GM23248 (cell line): Measurements from ENCODE around the gene TLR1. TPM values are rescaled to one million over a fixed set of nuclear protein-coding genes. Genes with fewer than 3 reads are reported as not detected.

Source experiments
- DNase-seq: peaks from one replicate; pipeline ENCODE4 v3.0.0-alpha.2; 2015
- H2AFZ ChIP-seq: fragments of 200-600 bp; sonication (generic); 2 replicates; pipeline ENCODE4 v1.6.1; 2016; ENCODE audit warnings: antibody characterized with exemption
- H3F3A ChIP-seq: fragments of 200-600 bp; sonication (generic); 2 replicates; pipeline ENCODE4 v1.6.1; 2016; ENCODE audit warnings: mild to moderate bottlenecking, antibody characterized with exemption, mixed run types; ENCODE audit not compliant: insufficient read depth
- H3K27ac ChIP-seq: fragments of 200-600 bp; sonication (generic); 2 replicates; pipeline ENCODE4 v1.5.1; 2016; ENCODE audit warnings: mild to moderate bottlenecking
- H3K27me3 ChIP-seq: fragments of 200-600 bp; sonication (generic); replicated peaks from 2 replicates; pipeline ENCODE4 v1.6.1; 2016; ENCODE audit warnings: mild to moderate bottlenecking; ENCODE audit not compliant: insufficient read depth
- H3K36me3 ChIP-seq: fragments of 200-600 bp; sonication (generic); 2 replicates; pipeline ENCODE4 v1.6.1; 2016; ENCODE audit warnings: low read depth, mild to moderate bottlenecking
- H3K4me1 ChIP-seq: fragments of 200-600 bp; sonication (generic); 2 replicates; pipeline ENCODE4 v1.6.1; 2016; ENCODE audit warnings: mild to moderate bottlenecking; ENCODE audit not compliant: insufficient read depth
- H3K4me2 ChIP-seq: fragments of 200-600 bp; sonication (generic); one replicate; pipeline ENCODE4 v1.6.1; 2016; ENCODE audit warnings: mild to moderate bottlenecking; ENCODE audit not compliant: unreplicated experiment
- H3K4me3 ChIP-seq: fragments of 200-600 bp; sonication (generic); 2 replicates; pipeline ENCODE4 v1.5.1; 2016; ENCODE audit warnings: mild to moderate bottlenecking
- H3K79me2 ChIP-seq: fragments of 200-600 bp; sonication (generic); 2 replicates; pipeline ENCODE4 v1.6.1; 2016; ENCODE audit warnings: mild to moderate bottlenecking; ENCODE audit not compliant: insufficient read depth
- H3K9ac ChIP-seq: fragments of 200-600 bp; sonication (generic); 2 replicates; pipeline ENCODE4 v1.6.1; 2016; ENCODE audit warnings: mild to moderate bottlenecking
- H3K9me2 ChIP-seq: fragments of 200-600 bp; sonication (generic); 2 replicates; pipeline ENCODE4 v1.6.1; 2016; ENCODE audit warnings: mixed run types, mild to moderate bottlenecking, moderate library complexity; ENCODE audit not compliant: insufficient read depth
- H3K9me3 ChIP-seq: fragments of 200-600 bp; sonication (generic); one replicate; pipeline ENCODE4 v1.6.1; 2017; ENCODE audit warnings: low read depth
- H4K20me1 ChIP-seq: fragments of 200-600 bp; sonication (generic); 2 replicates; pipeline ENCODE4 v1.6.0; 2016; ENCODE audit not compliant: insufficient read depth
- EZH2 ChIP-seq: fragments of 200-600 bp; sonication (generic); IDR thresholded peaks from 2 replicates; pipeline ENCODE4 v1.6.1; 2018; ENCODE audit warnings: antibody characterized with exemption, mild to moderate bottlenecking; ENCODE audit not compliant: insufficient read depth, poor library complexity, severe bottlenecking
- EZH2phosphoT487 ChIP-seq: fragments of 200-600 bp; sonication (generic); IDR thresholded peaks from 2 replicates; pipeline ENCODE4 v1.6.1; 2018; ENCODE audit warnings: antibody characterized with exemption, moderate library complexity, mild to moderate bottlenecking, low read depth; ENCODE audit not compliant: insufficient read depth
- WGBS, 2 experiments: methylation state at CpG; one replicate each; pipeline ENCODE4 v1.1.6; 2015 to 2017; ENCODE audit warnings: low lambda C conversion rate in 2 of 2, low coverage in 1 of 2; ENCODE audit errors: missing lambda C conversion rate in 2 of 2; 5-methylcytosine and 5-hydroxymethylcytosine counted together
- in situ Hi-C: fragments of 300-500 bp; cut with MboI; formaldehyde crosslinking; loops from 2 replicates; pipeline ENCODE4 v1.15.0; 2020
- polyA plus RNA-seq: library from polyadenylated mRNA; unstranded; fragments of >200 nt; fragmentation: Nextera tagmentation; extraction: Ambion mirVana; gene quantifications from 2 replicates; pipeline ENCODE4 v1.2.1, GENCODE V29; 2016
- total RNA-seq: library from RNA; depleted of rRNA; stranded (reverse); fragments of >200 nt; shearing (Covaris generic); gene quantifications from 2 replicates; pipeline ENCODE4 v1.2.3, GENCODE V29; 2014

The TLR1 gene
- total and polyA plus RNA-seq, 2 experiments from 2014 or later: 0.11 TPM; not detected in 1

DNA sequence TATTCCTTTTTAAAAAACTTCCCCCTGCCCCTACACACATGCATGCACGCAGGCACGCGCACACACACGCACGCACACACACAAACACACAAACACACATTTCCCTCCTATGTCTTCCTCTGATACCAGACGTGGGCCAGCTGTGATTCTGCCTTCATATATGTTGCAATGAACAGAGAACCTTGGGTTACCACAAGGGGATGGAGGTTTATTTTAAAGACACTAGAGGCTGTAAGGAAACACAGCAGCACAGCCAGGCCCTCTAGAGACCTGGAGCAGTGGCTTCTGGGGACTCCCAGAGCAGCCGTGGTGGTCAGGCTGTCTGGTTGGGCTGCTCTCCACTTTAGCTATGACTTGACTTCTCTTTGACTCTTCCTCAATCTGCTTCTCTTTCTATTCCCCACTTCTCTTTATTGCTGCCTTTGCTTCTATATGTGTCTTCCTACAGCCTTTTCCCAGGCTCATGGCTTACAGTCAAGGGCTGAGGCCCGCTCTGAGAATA, 18.6 kb downstream of the TLR1 start:
- Histone ChIP-seq H3K79me2 (no peaks in the 10 kb centered on the region), H3K4me2 (no peak overlapping the region), H3K4me1 (no peaks in the 10 kb centered on the region), H3K9me2 (no peaks in the 10 kb centered on the region), H3K36me3 (no peaks in the 10 kb centered on the region), H4K20me1 (no peaks in the 10 kb centered on the region), H3F3A (no peaks in the 10 kb centered on the region), H3K27ac (no peak overlapping the region), H3K27me3 (no peaks in the 10 kb centered on the region), H3K4me3 (no peak overlapping the region), H2AFZ (no peak overlapping the region), H3K9ac (no peak overlapping the region), H3K9me3 (no peaks in the 10 kb centered on the region)
- TF ChIP-seq EZH2phosphoT487 (no peak), EZH2 (no peak)
- no peak for DNase-seq
- 85% methylated on average over 8 of the region's 8 CpGs for WGBS, 2 experiments
- in situ Hi-C loops: no loop called here

DNA sequence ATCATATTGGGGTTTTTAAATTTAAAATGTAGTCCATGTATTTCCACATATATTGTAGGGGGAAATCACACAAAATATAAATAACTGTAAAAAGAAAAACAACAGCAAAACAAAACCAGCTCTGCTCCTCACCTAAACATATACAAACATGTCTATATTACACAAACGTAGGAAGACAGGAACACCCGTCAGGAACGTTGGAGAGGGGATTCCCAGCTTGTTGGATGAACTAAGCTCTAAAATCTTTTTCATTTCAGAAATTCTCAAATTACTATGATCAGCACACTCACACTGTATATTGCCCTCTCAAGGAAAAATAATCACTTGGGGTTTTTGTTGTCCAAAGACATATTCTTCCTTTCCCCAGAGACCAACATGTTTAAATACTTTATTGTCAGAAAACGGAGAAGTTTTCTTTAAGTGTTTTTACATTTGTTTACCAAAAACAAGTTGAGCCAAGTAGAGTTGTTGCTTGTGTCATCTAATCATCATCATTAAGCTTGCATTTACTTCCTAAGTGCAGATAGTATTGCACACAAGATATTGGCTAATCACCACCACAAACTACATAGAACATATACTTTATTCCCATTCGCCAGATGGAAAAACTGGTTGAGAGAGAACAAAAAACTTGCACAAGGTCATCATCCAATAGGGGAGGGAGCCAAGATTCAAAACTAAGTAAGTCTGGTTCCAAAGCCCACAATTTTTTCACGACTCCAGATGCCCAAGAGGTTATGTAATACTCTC, 19.4 kb downstream of the TLR1 start:
- Histone ChIP-seq H3K9me2 (no peaks in the 10 kb centered on the region), H4K20me1 (no peaks in the 10 kb centered on the region), H3K27me3 (0 out of 2 replicates have a peak, but pooled peaks cover 3% of the 10 kb centered on the region), H3K4me1 (no peaks in the 10 kb centered on the region), H3K79me2 (no peaks in the 10 kb centered on the region), H3K27ac (no peak overlapping the region), H3K9me3 (no peaks in the 10 kb centered on the region), H3K4me2 (no peak overlapping the region), H2AFZ (no peak overlapping the region), H3K4me3 (no peak overlapping the region), H3K36me3 (no peaks in the 10 kb centered on the region), H3K9ac (no peak overlapping the region), H3F3A (no peaks in the 10 kb centered on the region)
- 56 to 61% methylated on average over 6 of the region's 6 CpGs for WGBS, 2 experiments
- DNase-seq: no peak
- no peak for TF ChIP-seq EZH2
- no peak for TF ChIP-seq EZH2phosphoT487
- in situ Hi-C loops: no loop called here

DNA sequence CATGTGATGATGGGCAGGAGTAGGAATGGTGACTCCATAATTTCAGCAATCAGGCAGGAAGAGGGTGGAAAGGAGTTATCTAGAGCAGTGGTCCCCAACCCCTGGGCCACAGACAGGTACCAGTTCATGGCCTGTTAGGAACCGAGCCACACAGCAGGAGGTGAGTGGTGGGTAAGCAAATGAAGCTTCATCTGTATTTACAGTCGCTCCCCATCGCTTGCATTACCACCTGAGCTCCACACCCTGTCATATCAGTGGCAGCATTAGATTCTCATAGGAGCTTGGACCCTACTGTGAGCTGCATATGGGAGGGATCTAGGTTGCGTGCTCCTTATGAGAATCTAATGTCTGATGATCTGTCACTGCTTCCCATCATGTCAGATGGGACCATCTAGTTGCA, 20.4 kb downstream of the TLR1 start:
- H3K4me3 ChIP-seq: no peak overlapping the region
- no peak for TF ChIP-seq EZH2phosphoT487
- TF ChIP-seq EZH2: no peak
- H3K9me2 ChIP-seq: no peaks in the 10 kb centered on the region
- no peak overlapping the region for H2AFZ ChIP-seq
- no peaks in the 10 kb centered on the region for H4K20me1 ChIP-seq
- H3K4me1 ChIP-seq: no peaks in the 10 kb centered on the region
- H3F3A ChIP-seq: no peaks in the 10 kb centered on the region
- no peaks in the 10 kb centered on the region for H3K36me3 ChIP-seq
- H3K9me3 ChIP-seq: no peaks in the 10 kb centered on the region
- 66 to 73% methylated on average over 4 of the region's 4 CpGs for WGBS, 2 experiments
- in situ Hi-C loops: no loop called here
- no peak overlapping the region for H3K9ac ChIP-seq
- H3K4me2 ChIP-seq: no peak overlapping the region
- H3K79me2 ChIP-seq: no peaks in the 10 kb centered on the region
- no peak overlapping the region for H3K27ac ChIP-seq
- 0 out of 2 replicates have a peak, but pooled peaks cover 3% of the 10 kb centered on the region for H3K27me3 ChIP-seq
- no peak for DNase-seq

DNA sequence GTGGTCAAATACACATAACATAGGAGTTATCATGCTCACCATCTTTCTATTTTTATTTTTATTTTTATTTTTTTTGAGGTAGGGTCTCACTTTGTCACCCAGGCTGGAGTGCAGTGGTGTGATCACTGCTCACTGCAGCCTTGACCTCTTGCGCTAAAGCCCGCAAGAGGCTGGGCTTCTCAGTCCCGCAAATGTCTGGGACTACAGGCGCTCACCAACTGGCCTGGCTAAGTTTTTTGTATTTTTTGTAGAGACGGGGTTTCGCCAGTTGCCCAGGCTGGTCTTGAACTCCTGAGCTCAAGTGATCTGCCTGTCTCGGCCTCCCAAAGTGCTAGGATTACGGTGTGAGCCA, 21.5 kb downstream of the TLR1 start:
- WGBS, 2 experiments: 65 to 68% methylated on average over 8 of the region's 8 CpGs
- no peaks in the 10 kb centered on the region for H3K4me1 ChIP-seq
- H3K4me3 ChIP-seq: no peak overlapping the region
- H3F3A ChIP-seq: no peaks in the 10 kb centered on the region
- no peaks in the 10 kb centered on the region for H3K79me2 ChIP-seq
- no peak for DNase-seq
- no peaks in the 10 kb centered on the region for H3K9me2 ChIP-seq
- H3K4me2 ChIP-seq: no peak overlapping the region
- no peak for TF ChIP-seq EZH2phosphoT487
- no peak for TF ChIP-seq EZH2
- 0 out of 2 replicates have a peak, but pooled peaks cover 3% of the 10 kb centered on the region for H3K27me3 ChIP-seq
- no peak overlapping the region for H3K9ac ChIP-seq
- no peak overlapping the region for H3K27ac ChIP-seq
- H3K36me3 ChIP-seq: no peaks in the 10 kb centered on the region
- in situ Hi-C loops: no loop called here
- H2AFZ ChIP-seq: no peak overlapping the region
- H3K9me3 ChIP-seq: no peaks in the 10 kb centered on the region
- H4K20me1 ChIP-seq: no peaks in the 10 kb centered on the region
